Hematopoietic multipotent progenitor cell treated with erythropoietin and hydrocortisone succinate and interleukin-3 and kit ligand, for 6 days (in vitro differentiated cells): ENCODE results near the gene VIPR2.
"Not testable (repeated sequence)": the region's sequence is repeated elsewhere in the genome, so short reads cannot be mapped to it uniquely, and the experiment has no call there.

Source experiments
- DNase-seq: peaks from one replicate; pipeline ENCODE4 v3.0.0-alpha.2; 2015

The VIPR2 gene

DNA sequence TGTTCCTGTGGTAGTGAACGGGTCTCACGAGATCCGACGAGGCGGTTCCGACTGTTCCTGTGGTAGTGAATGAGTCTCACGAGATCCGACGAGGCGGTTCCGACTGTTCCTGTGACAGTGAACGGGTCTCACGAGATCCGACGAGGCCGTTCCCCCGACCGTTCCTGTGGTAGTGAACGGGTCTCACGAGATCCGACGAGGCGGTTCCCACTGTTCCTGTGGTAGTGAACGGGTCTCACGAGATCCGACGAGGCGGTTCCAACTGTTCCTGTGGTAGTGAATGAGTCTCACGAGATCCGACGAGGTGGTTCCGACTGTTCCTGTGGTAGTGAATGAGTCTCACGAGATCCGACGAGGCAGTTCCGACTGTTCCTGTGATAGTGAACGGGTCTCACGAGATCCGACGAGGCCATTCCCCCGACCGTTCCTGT lies 43.0 kb downstream of the VIPR2 start:
- DNase-seq, result not testable (repeated sequence)

GRCh38 chr7:159101083-159101395 lies 43.6 kb downstream of the VIPR2 start:
- not testable (repeated sequence) for DNase-seq

DNA sequence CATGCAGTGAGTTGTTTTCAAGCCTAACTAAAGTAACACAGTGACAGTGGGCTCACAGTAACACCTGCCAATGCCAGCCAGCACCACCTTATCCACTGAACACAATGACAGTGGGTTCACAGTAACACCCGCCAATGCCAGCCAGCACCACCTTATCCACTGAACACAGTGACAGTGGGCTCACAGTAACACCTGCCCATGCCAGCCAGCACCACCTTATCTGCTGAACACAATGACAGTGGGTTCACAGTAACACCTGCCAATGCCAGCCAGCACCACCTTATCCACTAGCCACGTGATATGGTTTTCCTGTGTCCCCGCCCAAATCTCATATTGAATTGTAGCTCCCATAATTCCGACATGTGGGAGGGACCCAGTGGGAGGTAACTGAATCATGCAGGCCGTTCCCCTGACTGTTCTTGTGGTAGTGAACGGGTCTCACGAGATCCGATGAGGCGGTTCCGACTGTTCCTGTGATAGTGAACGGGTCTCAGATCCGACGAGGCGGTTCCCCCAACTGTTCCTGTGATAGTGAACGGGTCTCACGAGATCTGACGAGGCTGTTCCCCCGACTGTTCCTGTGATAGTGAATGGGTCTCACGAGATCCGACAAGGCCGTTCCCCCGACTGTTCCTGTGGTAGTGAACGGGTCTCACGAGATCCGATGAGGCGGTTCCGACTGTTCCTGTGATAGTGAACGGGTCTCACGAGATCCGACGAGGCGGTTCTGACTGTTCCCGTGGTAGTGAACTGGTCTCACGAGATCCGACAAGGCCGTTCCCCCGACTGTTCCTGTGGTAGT lies 44.2 kb downstream of the VIPR2 start:
- DNase-seq, result not testable (repeated sequence)

DNA sequence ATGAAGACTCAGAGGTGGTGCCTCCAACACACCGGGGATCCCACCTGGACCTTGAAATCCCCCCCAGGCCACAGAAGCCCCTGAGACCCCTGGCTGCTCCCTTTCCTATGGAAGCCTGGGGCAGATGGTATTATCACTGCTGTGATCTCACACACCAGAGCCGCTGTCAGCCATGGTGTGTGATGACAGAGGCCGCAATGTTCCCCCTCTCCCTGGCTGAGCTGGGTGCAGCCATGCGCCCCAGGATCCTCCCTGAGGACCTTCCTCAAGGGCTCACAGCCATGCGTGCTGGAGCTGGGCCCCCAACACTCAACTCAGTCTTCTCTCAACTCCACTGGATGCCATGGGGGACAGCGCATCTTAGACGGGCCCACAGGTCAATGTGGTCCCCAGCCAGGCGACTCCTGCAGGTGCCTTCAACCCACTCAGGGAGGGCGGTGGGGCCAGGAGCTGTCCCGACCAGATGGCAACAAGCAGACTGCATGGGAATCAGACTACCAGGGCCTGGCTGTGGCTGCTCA lies 44.9 kb downstream of the VIPR2 start:
- no peak for DNase-seq

GRCh38 chr7:159098811-159099655 lies 45.6 kb downstream of the VIPR2 start:
- peak; percentile 52 for DNase-seq

- no peak for DNase-seq
Observed at GRCh38 chr7:159098424-159098786, 46.3 kb downstream of the VIPR2 start.

DNA sequence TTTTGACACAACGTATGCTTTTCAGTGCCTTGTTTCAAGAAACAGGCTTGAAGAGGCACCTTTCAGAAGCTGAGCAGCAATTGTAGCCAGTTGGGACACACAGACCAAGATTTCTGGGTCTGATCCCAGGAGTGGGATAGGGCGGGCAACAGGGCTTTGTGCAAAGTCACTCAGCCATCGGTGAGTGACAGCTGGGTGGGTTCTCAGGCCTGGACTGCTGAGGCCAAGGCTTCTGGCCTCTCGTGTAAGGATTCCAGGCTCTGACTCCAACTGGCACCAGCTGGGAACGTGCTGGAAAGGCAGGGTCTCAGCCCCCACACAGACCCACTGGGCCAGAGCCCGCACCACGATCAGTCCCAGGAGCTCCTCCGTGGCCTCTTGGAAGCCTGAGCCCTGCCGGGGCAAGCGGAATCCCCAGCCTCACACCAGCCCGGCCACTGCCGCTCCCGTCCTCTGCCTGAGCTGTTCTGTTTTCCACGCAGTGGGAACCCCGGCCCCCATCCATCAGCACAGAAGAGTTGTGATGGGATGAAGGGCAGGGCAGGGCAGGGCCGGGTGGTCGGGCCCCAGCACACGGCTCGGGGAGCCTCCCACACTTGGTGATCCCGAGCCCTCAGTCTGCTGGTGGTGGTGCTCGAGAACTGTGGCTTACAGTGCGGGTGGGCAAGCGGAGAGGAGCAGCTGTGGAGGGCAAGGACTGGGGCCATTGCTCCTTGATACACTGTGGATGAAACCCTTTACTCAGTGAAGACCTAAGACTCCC lies 46.8 kb downstream of the VIPR2 start:
- no peak for DNase-seq

- DNase-seq, result no peak
Observed at GRCh38 chr7:159096736-159097581, 47.7 kb downstream of the VIPR2 start.

- no peak for DNase-seq
Observed at GRCh38 chr7:159095979-159096411, 48.7 kb downstream of the VIPR2 start.

- DNase-seq, result no peak
Observed at GRCh38 chr7:159094919-159095915, 49.5 kb downstream of the VIPR2 start.

- DNase-seq, result no peak
Observed at GRCh38 chr7:159094023-159094740, 50.5 kb downstream of the VIPR2 start.

GRCh38 chr7:159093351-159093971 lies 51.2 kb downstream of the VIPR2 start:
- DNase-seq, result no peak

DNA sequence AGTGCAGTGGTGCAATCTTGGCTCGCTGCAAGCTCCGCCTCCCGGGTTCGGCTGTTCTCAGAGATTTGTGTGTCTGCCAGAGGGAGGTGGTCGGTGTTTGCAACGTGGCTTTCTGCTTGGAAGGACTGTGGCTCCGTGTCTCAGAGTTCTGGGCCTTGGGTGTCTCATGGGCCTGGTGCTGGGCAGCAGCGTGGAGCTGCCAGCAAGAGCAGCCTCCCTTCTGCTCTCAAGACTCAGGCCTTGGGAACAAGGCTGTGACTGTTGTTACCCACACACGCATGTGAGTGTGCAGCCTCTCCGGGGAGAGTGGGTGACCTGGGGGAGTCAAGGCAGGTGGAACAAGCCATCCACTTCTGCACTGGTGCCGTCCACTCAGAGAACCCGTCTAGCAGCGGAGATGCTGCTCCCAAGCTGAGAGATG lies 52.0 kb downstream of the VIPR2 start:
- DNase-seq, result no peak

GRCh38 chr7:159091480-159092475 lies 52.9 kb downstream of the VIPR2 start:
- no peak for DNase-seq

GRCh38 chr7:159091041-159091440 lies 53.6 kb downstream of the VIPR2 start:
- no peak for DNase-seq

DNA sequence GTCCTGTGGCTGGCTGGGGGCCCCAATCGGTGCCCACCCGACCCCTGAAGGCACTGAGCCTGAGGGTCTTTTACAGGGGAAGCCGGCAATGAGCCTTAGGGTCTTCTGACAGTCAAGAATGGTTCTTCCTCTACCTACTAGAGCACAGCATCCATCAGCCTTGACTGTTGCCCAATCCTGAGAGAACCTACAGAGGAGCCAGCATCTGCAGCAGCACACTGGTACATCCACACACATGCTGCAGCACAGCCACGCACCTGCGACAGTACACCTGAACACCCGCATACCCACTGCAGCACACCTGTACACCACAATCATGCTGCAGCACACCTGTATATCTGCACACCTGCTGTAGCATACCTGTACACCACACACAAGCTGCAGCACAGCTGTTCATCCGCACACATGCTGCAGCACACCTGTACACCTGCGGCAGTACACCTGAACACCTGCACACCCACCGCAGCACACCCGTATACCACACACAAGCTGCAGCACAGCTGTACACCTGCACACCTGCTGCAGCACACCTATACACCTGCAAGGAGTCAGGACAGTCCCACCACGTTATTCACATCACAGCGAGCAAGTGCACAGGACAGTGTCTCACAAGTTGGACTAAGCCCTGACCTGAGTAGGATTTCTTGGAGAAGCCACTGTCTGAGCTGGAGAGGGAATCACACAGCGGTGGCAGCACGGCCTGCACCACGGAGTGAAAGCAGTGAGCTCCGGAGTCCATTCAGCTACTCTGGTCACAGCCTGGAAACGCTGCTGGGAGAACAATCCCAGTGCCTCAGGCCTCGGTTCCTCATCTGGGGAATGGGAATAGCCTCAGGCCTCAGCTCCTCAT lies 56.4 kb downstream of the VIPR2 start:
- DNase-seq, result no peak

GRCh38 chr7:159086301-159086925 lies 58.3 kb downstream of the VIPR2 start:
- DNase-seq, result no peak
